Measurements from ENCODE around the gene CDC42SE1.

The CDC42SE1 gene

GRCh38 chr1:151061704-151062103, 2.3 kb upstream of the CDC42SE1 start:
- TF ChIP-seq CTCF (conservative IDR thresholded peaks at IDR 0.05; ENCODE audit: low read length): no peak
- H3K4me3 ChIP-seq (ENCODE audit: low read length): no peak overlapping the region
- no peak for DNase-seq (ENCODE audit: low read depth)

- no peak for DNase-seq (ENCODE audit: low read depth)
- no peak for TF ChIP-seq CTCF (conservative IDR thresholded peaks at IDR 0.05; ENCODE audit: low read length)
Measured at GRCh38 chr1:151060657-151061421, 1.4 kb upstream of the CDC42SE1 start.

GRCh38 chr1:151060007-151060656, 710 bp upstream of the CDC42SE1 start, which contains the start of gene MLLT11:
MLLT11 (plus strand) TSS chr1:151060397; CDS start chr1:151067225, 6,828 bp downstream.
- no peak for TF ChIP-seq CTCF (conservative IDR thresholded peaks at IDR 0.05; ENCODE audit: low read length)
- peak; percentile 40 for DNase-seq (ENCODE audit: low read depth)
- H3K4me3 ChIP-seq (ENCODE audit: low read length): peak within 1 kb of the TSS; percentile 95

More at GRCh38 chr1:151060657-151061421, 1.4 kb upstream of the CDC42SE1 start:
- peak overlapping the region; percentile 95 for H3K4me3 ChIP-seq (ENCODE audit: low read length)

- no peak for TF ChIP-seq CTCF (conservative IDR thresholded peaks at IDR 0.05; ENCODE audit: low read length)
- DNase-seq (ENCODE audit: low read depth): peak; percentile 15
- peak overlapping the region; percentile 95 for H3K4me3 ChIP-seq (ENCODE audit: low read length)
Measured at GRCh38 chr1:151058692-151059091, 730 bp downstream of the CDC42SE1 start.

GRCh38 chr1:151056149-151056548, 3.3 kb downstream of the CDC42SE1 start:
- DNase-seq (ENCODE audit: low read depth): no peak
- no peak for TF ChIP-seq CTCF (conservative IDR thresholded peaks at IDR 0.05; ENCODE audit: low read length)
- H3K4me3 ChIP-seq (ENCODE audit: low read length): no peak overlapping the region; the same call in 1 of the 2 replicates

GRCh38 chr1:151055581-151055980, 3.8 kb downstream of the CDC42SE1 start:
- no peak for TF ChIP-seq CTCF (conservative IDR thresholded peaks at IDR 0.05; ENCODE audit: low read length)
- no peak overlapping the region for H3K4me3 ChIP-seq (ENCODE audit: low read length)

More at GRCh38 chr1:151055581-151055980, 3.8 kb downstream of the CDC42SE1 start:
- no peak for DNase-seq (ENCODE audit: low read depth)

All from AG10803 (cell line).